Measurements from ENCODE around the gene LBHD2. TPM values are rescaled to one million over a fixed set of nuclear protein-coding genes. Genes with fewer than 3 reads are reported as not detected.

LBHD2 gene
- total RNA-seq, 1 donor from 2014 or later, result not detected

DNA sequence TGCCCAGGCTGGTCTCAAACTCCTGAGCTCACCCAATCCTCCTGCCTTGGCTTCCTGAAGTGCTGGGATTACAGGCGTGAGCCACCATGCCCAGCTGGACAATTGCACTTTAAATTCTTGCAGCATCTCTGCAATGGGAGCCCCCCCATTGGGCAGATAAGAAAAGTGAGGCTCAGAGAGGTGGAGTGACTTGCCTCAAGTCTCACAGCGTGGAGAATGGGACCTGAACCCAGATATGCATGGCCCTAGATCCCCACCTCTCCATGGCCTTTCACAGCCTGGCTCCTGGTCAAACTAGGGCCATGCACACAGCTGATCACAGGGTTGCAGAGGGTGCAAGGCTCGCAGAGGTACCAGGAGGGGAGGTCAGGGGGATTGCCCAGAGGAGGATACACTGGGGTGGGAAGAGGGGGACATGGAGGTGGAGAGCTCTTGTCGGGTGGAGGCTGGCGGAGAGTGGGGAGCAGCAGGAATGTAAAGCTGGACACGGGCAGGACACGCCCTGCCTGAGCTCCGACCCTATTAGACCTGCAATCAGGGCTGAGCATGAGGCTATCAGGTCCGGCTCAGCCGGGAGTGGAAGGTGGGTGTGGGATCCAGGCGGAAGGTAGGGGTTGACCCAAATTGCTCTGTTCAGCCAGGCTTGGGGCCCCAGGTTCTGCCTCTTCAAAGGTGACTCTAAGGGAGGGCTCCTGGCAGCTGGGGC is 17.4 kb downstream of the LBHD2 start:
- ATAC-seq (no peak), DNase-seq (no peak)
- intact Hi-C loops (cut with micrococcal nuclease), result loop anchor here (10.0 kb wide), 1 partner anchor 83 kb away; no protein-coding TSS in a partner anchor

DNA sequence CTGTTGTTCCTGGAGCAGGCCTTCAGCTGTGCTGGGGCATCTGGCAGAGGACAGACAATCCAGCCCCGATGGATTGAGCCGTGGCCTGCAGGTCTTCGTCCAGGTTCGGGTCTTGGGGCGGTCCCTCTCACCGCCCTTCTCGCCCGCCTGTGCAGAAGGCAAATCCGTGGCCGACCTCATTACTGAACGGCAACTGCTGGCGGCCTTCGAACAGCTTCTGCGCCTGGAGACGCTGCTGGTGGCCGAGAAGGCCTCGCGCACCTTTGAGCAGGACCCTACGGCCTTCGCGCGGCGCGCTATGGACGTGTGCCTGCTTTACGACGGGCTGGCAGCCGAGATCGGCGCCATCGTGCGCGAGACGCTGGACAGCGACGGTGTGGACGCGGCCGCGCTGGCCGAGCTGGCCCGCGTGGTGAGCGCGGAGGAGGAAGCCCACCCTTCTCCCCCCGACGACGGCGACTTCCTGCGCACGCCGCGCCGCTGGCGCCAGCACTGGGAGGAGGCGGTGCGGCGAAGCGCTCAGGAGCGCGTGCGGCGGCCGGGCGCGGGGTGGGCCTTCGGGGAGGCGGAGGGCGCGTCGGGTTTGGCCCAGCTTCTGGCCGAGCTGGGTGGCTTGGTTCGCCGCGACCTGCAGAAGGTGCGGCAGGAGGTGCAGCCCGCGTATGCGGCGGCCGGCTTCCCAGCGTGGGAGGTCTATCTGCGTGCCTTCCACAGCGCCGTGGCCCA is 18.1 kb downstream of the LBHD2 start:
- DNase-seq (peak; percentile 34), ATAC-seq (no peak)
- intact Hi-C loops (cut with micrococcal nuclease), result loop anchor here (10.0 kb wide), 1 partner anchor 83 kb away; no protein-coding TSS in a partner anchor

DNA sequence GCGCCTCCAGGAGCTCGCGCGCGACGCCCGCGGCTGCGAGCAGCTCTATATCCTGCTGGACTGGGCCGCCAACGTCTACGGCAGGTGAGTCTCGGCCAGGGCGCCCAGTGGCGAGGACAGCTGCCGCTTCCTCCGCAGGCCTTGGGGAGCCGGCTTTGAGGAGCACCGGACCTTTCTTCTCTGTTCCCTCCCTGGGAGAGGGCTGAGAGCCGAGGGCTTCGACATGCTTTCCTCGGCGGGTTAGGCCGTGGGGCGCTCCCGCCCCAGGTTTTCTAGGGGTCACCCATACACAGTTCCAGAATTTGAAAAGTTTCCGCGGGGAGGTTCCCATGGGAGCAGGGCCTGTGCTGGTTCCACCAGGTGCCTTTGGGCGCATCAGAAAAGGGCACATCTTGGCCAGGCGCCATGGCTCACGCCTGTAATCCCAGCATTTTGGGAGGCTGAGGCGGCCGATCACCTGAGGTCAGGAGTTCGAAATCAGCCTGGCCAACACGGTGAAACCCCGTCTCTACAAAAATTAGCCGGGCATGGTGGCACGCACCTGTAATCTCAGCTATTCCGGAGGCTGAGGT is 18.8 kb downstream of the LBHD2 start:
- DNase-seq, result peak; percentile 36
- intact Hi-C loops (cut with micrococcal nuclease), result loop anchor here (10.0 kb wide), 1 partner anchor 82 kb away; no protein-coding TSS in a partner anchor
- no peak for ATAC-seq

DNA sequence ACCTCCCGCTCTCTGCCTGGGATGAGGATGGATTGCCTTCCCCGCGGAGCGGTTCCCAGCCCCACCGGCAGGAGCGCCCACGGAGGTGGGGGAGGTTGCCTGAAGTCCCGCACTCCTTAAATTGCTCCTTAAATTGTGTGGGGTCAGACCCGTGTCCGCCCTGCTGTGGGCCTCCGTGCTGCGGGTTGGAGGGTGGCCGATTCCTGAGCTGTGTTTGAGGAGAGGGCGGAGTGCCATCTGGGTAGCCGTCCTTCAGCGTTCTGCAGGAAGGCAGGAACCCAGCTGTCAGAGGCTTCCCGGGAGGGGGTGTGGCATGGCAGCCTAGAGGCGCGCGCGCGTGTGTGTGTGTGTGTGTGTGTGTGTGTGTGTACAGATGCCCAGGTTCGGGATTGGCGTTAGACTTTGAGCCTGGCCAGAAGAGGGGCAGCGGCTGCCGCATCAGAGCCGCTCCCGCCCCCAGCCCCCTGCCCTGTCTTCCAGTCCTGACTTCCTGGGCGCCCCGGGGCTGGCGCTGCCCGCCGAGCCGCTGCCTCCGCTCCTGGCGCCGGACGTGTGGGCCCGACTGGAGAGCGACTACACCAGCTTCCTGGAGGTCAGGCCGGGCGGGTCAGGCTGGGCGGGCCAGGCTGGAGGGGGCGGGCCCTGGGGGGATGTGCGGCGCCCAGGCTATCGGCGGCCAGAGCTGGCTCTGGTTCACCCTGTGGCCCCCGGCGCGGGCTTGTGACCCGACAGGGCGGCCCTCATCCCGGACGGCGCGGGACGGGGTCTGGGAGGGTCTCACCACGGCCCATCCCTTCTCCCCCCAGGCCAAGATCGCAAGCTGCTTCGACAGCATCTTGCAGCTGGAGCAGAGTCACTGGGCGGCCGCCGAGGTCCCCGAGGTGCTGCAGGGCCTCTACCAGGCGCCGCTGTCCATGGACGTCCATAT is 19.7 kb downstream of the LBHD2 start:
- DNase-seq (peak; percentile 74), ATAC-seq (peak; percentile 60)
- intact Hi-C loops (cut with micrococcal nuclease), result loop anchor here (2.0 to 10.0 kb wide), 2 partner anchors 81 to 191 kb away; no protein-coding TSS in a partner anchor

DNA sequence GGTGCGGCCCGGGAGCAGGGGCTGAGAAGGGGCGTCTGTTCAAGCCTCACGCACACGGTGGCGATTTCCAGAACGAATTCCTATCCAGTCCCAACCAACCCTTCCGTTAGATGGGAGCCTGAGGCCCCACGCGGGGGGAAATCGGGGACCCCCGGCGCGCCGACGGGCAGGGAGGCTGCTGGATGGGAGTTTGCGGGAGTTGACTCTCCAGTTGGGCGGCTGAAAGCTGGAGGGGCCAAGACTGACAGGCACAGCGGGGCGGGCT is 20.3 kb downstream of the LBHD2 start:
- ATAC-seq, result no peak
- no peak for DNase-seq
- intact Hi-C loops (cut with micrococcal nuclease), result loop anchor here (2.0 to 10.0 kb wide), 2 partner anchors 80 to 190 kb away; no protein-coding TSS in a partner anchor

DNA sequence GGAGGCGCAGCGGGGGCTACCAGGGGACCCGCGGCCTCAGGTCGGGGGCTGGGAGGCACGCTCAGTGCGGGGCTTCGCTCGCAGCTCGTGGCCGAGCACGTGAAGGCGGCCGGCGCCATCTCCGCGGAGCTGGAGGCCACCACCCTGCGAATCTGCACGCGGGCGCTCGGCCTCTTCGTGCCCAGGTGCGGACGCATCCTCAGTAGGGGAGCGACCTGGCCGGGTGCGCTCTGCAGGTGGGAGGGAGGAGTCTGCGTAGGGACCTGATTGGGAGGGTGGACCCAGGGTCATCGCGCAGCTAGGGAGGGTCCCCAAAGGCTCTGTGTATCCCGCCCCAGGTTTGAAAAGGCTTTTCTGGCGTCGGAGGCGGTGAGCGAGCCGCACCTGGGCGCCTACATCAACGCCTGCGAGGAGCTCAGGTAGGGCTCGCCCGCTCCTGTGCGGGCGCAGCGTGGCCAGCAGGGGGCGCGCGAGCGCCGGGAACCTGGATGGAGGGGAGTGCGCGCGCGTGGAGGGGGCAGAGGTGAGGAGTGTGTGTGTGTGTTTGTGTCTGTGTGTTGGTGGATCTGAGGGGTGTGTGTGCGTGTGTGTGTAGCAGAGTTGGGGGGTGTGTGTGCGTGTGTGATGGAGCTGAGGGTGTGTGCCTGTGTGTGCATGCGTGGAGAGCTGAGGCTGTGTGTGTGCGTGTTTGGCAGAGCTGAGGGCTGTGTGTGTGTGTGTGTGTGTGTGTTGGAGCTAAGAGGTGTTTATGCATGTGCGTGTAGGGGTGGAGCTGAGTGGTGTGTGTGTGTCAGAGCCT is 20.8 kb downstream of the LBHD2 start:
- intact Hi-C loops (cut with micrococcal nuclease), result loop anchor here (2.0 to 10.0 kb wide), 2 partner anchors 80 to 190 kb away; no protein-coding TSS in a partner anchor
- peak; percentile 82 for DNase-seq
- peak; percentile 85 for ATAC-seq

DNA sequence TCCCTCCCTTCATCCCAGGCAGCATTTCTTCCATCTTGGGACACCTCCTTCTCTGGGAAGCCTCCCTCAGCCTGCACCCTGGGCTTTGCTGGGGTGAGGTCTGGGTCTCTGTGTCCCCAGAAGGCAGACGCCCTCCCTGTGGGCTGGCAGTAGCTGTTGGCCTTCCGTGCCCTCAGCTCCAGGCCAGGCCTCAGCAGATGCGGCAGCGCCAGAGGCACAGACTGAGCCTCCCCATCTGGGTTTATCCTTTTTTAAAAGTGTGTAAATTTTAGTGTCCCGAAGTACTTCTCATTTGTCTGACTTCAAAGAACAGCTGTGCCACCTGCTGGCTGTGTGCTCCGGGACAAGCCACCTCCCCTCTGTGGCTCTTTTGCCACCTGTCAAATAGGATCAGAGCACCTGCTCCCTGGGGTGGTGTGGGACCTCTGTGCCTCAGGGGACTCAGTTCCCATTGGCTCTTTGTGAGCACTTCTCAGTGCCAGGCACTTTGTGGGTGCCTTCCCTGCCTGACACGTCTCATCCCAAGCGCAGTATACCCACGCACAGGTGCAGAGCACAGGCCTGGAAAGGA is 21.7 kb downstream of the LBHD2 start:
- ATAC-seq (no peak), DNase-seq (no peak)
- intact Hi-C loops (cut with micrococcal nuclease), result loop anchor here (2.0 to 10.0 kb wide), 2 partner anchors 79 to 189 kb away; no protein-coding TSS in a partner anchor

DNA sequence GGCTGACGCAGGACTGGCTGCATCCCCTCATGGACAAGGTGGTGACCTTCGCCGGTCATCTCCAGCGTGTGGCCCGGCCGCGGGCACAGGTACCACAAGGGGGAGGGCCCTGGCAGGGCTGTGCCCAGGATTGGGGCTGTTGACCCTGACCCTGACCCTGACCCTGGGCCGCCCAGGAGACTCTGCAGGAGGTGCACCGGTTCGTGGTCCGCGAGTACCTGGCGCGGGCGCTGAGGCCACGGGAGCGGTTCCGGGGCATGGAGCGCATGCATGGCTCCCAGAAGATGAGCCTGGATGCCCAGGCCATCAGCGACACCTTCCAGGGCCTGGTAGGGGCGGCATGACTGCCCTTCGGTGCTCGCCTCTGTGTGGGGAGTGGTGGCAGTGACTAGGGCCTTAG is 23.4 kb downstream of the LBHD2 start:
- no peak for DNase-seq
- intact Hi-C loops (cut with micrococcal nuclease), result loop anchor here (10.0 kb wide), 1 partner anchor 77 kb away; no protein-coding TSS in a partner anchor
- no peak for ATAC-seq

DNA sequence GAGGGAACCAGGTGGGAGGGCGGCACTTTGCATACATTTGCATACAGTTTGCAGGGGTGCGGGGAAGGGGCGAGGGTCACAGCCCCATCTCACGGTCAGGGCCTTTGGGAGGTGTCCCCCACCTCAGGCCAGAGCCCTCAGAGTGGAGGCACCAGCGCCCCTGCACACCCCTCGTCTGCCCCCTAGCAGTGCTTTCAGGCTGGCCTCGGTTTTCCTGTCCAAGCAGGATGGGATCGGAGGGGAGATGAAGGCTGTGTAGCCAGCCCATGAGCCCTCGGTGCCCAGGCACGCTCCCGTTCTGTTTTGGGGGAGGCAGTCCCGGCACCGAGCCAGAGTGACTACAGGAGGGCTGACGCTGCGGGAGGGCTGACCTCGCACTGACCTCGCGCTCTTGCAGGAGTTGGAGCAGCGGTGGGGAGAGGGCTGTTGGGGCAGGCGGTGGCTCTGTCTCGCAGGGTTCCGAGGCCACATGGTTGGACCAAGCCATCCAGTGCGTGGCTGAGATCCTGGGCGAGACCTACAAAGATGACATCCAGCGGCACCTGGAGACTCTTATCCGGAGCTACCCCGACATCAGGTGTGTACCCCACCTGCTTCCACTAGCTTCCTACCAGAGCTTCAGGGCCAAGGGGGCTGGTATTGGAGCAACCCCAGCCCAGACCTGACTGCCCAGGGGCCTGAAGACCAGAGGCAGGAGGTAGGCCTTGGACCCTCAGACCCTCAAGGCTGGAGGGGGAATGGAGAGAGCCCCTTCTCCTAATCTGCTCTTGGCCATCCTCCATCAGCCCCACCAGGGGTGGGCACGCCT is 24.1 kb downstream of the LBHD2 start:
- DNase-seq, result no peak
- no peak for ATAC-seq
- intact Hi-C loops (cut with micrococcal nuclease), result loop anchor here (10.0 kb wide), 1 partner anchor 77 kb away; no protein-coding TSS in a partner anchor

DNA sequence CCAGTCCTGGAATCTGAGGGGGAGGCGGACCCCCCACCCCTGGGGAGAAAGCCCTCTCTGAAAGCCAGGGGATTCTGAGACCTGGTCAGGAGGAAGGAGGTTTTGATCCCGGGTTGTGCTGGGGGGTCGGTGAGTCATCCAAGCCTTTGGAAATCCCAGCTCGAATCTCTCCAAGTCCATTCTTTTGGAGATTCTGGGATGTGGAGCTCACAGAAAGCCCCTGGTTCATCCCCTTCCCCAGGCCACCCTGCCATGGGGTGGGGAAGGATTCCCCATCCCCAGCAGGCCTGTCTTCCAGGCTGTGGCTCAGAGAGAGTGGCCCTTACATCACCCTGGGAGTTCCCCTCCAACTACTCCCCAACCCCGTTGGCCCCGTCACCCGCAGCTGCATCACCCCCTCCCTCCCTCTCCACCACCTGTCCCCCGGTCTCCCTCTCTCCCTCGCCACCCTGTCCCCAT is 24.8 kb downstream of the LBHD2 start:
- peak; percentile 13 for ATAC-seq
- intact Hi-C loops (cut with micrococcal nuclease), result loop anchor here (10.0 kb wide), 1 partner anchor 76 kb away; no protein-coding TSS in a partner anchor
- no peak for DNase-seq

DNA sequence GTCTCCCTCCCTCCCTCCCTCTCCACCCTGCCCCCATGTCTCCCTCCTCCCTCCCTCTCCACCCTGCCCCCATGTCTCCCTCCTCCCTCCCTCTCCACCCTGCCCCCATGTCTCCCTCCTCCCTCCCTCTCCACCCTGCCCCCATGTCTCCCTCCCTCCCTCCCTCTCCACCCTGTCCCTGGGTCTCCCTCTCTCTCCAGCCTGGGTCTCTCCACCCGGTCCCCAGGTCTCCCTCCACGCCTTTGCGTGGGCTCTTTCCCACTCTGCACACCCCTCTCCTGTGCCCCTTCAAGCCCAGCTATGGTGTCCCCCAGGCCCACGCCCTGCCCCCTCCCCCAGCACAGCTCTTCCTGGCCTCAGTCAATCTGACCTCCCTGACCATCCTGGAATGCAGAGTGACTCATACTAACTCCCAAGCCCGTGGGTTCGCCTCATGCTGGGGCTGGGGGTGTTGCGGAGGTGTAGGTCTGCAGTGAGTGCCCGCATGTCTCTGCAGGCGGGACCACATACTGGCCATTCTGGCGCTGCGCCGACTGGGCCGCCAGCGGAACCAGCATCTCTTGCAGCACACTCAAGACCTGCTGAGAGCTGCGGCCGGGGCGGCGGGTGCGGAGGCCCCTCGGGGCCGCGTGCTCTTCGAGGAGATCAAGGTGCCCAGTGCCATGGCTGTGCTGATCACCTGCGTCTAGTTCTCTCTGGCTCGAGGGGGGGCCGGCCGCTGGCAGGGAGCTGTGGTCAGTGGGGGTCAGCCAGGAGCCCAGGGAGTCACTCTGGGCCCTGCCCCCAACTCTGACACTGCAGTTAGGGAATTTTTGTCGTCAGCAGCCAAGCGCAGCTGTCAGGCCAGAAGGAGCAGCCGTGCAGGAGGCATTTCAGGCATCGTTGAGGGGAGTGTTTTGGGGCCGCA is 25.8 kb downstream of the LBHD2 start:
- intact Hi-C loops (cut with micrococcal nuclease), result loop anchor here (10.0 kb wide), 1 partner anchor 75 kb away; no protein-coding TSS in a partner anchor
- ATAC-seq, result peak; percentile 67
- DNase-seq, result peak; percentile 65

DNA sequence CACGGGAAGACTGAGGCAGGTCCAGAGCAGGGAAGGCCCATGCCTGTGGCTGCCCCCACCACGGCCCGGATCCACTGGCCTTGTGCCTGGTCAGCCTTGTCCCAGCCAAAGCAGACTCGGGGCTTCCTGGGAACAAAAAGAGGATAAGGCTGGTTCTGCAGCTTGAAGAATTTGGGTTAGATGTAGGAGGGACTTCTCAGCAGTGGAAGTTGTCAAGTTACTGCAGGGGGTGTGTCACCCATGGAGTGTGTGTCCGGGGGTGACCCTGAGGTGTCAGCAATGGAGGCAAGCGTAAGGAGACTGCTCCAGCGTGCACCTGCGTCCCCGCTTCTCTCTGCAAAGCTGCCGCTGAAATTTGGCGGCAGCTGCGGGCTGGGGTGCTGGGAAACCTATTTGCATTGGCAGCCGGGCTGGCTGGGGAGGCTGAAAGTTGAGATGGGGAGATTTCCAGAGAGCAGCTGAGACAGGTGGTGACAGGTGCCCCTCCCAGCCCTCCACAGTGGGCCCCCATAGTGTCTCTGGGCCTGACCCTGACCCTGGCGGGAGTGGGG is 26.7 kb downstream of the LBHD2 start:
- intact Hi-C loops (cut with micrococcal nuclease), result no loop called here
- DNase-seq, result peak; percentile 65
- peak; percentile 53 for ATAC-seq

DNA sequence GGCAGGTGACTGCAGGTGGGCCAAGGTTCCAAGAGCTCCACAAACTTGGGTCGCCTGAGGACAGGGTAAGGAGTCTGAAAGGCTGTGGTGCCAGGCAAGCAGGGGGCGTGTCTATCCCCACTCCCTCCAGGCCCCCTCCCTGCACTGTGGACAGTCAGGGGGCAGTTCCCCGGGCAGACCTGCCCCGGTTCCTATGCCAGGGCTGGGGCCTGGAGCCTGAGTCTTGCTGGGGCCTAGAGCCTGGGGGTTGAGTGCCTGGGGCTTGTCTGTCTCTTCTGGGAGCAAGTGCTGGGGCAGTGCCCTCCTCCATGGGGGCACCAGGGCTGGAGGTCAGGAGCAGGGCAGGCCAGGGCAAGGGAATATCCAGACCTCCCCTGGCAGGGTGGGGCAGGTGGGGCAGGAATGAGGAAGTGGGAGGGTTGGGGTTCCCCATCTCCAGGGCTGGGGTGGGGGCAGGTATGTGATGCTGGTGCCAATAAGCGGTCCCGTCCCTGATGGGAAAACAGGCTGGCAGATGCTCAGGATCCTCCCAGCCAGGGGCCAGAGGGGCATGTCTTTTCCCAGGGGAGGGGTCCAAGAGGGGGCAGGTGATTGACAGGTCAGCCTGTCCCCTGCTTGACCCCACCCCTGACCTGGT is 27.3 kb downstream of the LBHD2 start:
- DNase-seq (no peak), ATAC-seq (no peak)
- intact Hi-C loops (cut with micrococcal nuclease), result no loop called here

DNA sequence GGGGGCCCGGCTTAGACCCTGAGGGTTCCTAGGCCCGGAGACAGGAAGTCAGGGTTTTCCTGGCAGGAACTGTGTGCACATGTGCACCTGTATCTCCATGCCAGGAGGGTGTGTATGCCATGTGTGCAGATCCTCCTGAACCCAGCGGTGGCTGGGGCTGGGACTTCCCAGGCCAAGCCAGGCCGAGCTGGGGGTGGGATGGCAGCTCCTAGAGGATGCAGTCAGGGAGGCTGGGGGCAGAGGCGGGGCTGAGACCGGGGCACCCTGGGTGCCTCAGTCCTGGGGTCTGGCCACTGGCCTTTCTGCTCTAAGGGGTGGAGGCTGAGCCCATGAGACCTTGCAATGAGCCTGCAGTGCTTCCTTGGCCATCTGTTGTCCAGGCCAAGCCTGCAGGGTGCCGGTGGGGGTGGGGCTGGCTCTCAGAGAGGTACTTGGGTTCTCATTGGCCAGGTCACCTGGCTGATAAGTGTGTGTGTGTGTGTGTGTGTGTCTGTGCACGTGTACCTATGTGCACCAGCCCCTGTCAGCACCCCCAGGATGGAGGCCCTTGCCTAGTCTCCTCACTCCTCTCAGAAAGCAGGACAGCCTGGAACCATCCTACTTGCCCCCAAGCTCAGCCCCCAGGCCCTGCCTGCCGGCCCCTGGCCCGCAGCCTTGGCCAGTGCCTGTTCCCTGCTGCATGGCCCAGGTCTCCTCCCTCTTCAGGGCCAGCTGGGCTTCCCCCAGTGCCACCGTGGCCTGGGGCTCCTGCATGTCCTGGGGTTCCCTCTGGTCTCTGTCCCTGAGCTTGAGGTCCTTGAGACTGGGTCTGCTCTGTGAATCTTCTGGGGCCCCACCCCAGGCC is 28.6 kb downstream of the LBHD2 start:
- intact Hi-C loops (cut with micrococcal nuclease), result no loop called here
- DNase-seq, result no peak
- ATAC-seq, result no peak

Data from left ventricle myocardium superior (tissue), 1 donor.